K562 (cell line): ENCODE results near the gene MEIS1. TPM values are rescaled to one million over a fixed set of nuclear protein-coding genes. Genes with fewer than 3 reads are reported as not detected.

ENCODE experiments used
- ATAC-seq: fragments of 200-7000 bp; cut with Tn5 transposase; 3 replicates; pipeline ENCODE4 v1.9.1; 2020; ENCODE audit warnings: moderate library complexity
- BruUV-seq: library from RNA; stranded (reverse); fragments of 400-500 nt; replicated peaks from 2 replicates; lab custom pipeline; 2021; lab: Mats Ljungman, UMichigan
- CTCF ChIA-PET: fragments of 300-600 bp; formaldehyde crosslinking; extraction: SDS; loops from one replicate; lab custom pipeline; 2021; ENCODE audit warnings: low intra/inter-chr PET ratio; lab: Yijun Ruan, JAX
- POLR2A ChIA-PET: fragments of 300-600, 350-650 bp; sonication (Branson Sonifier 250); formaldehyde crosslinking; extraction: SDS; loops from one replicate; lab custom pipeline; 2021; ENCODE audit warnings: antibody characterized with exemption, inconsistent platforms; lab: Yijun Ruan, JAX
- DNase-seq, 4 experiments: peaks; one replicate each; pipeline versions ENCODE4 v3.0.0 to v3.0.0-alpha.2; 2011 to 2018; ENCODE audit warnings: low spot score in 3 of 4, mixed read lengths in 3 of 4; ENCODE audit errors: extremely low read depth in 1 of 4
- FAIRE-seq: peaks from 2 replicates; lab custom pipeline; 2011; peaks lifted over from hg19 to GRCh38; lab: Jason Lieb, UNC
- H2AFZ ChIP-seq: 2 replicates; pipeline ENCODE4 v1.6.0; 2011; ENCODE audit warnings: low read depth, low read length, control low read depth, inconsistent platforms
- H3K27ac ChIP-seq: fragments of 200-600 bp; 3 replicates; pipeline ENCODE4 v1.8.0; 2011; ENCODE audit warnings: low read depth, mild to moderate bottlenecking, control low read depth, inconsistent platforms, low read length, moderate library complexity, mixed read lengths; ENCODE audit errors: extremely low read depth
- H3K27me3 ChIP-seq, 2 experiments: fragments of 300-600 bp in 1 of 2; 2 replicates in 1 of 2; 3 replicates in 1 of 2; pipeline versions ENCODE4 v1.6.0 to v1.8.0; 2011; ENCODE audit warnings: inconsistent platforms in 2 of 2, low read length in 2 of 2, mild to moderate bottlenecking in 1 of 2, mixed read lengths in 1 of 2, moderate library complexity in 1 of 2; ENCODE audit not compliant: control insufficient read depth in 2 of 2, insufficient read depth in 2 of 2
- H3K36me3 ChIP-seq: fragments of 300-600 bp; 3 replicates; pipeline ENCODE4 v1.8.0; 2011; ENCODE audit warnings: mild to moderate bottlenecking, low read length, inconsistent platforms; ENCODE audit not compliant: control insufficient read depth, insufficient read depth
- H3K4me1 ChIP-seq, 2 experiments: fragments of 200-600 bp in 1 of 2; replicated peaks in 1 of 2; 2 replicates in 1 of 2; 3 replicates in 1 of 2; pipeline versions ENCODE4 v1.5.1 to v1.8.0; 2011; ENCODE audit warnings: inconsistent platforms in 2 of 2, low read length in 2 of 2, mild to moderate bottlenecking in 1 of 2, mixed read lengths in 1 of 2, moderate library complexity in 1 of 2; ENCODE audit not compliant: control insufficient read depth in 2 of 2, insufficient read depth in 2 of 2
- H3K4me2 ChIP-seq: 2 replicates; pipeline ENCODE4 v1.6.1; 2011; ENCODE audit warnings: low read length, control low read depth, inconsistent platforms, mixed read lengths; ENCODE audit not compliant: insufficient read depth
- H3K4me3 ChIP-seq: fragments of 200-600 bp; sonication (generic), shearing (Covaris generic); 2 replicates; pipeline ENCODE4 v1.5.1; 2016; ENCODE audit warnings: control low read depth, inconsistent platforms
- H3K79me2 ChIP-seq: fragments of 200-600 bp; 3 replicates; pipeline ENCODE4 v1.8.0; 2011; ENCODE audit warnings: low read length, inconsistent platforms; ENCODE audit not compliant: control insufficient read depth, insufficient read depth
- H3K9ac ChIP-seq, 2 experiments: 2 replicates each; pipeline versions ENCODE4 v1.6.0 to v1.6.1; 2011; ENCODE audit warnings: low read depth in 2 of 2, low read length in 2 of 2, control low read depth in 1 of 2, inconsistent platforms in 1 of 2, mild to moderate bottlenecking in 1 of 2, mixed read lengths in 1 of 2; ENCODE audit not compliant: insufficient read depth in 1 of 2
- H3K9me1 ChIP-seq: one replicate; pipeline ENCODE4 v1.6.0; 2011; ENCODE audit warnings: inconsistent platforms, mild to moderate bottlenecking, low read length, moderate library complexity; ENCODE audit not compliant: control insufficient read depth, insufficient read depth
- H3K9me3 ChIP-seq: replicated peaks from 2 replicates; pipeline ENCODE4 v1.5.1; 2011; ENCODE audit warnings: low read depth, low read length, inconsistent platforms; ENCODE audit not compliant: control insufficient read depth, insufficient read depth
- H4K20me1 ChIP-seq: replicated peaks from 2 replicates; pipeline ENCODE4 v1.6.1; 2011; ENCODE audit warnings: low read length, inconsistent platforms, mixed read lengths; ENCODE audit not compliant: control insufficient read depth, insufficient read depth
- HDAC6 ChIP-seq: IDR thresholded peaks from 2 replicates; pipeline ENCODE4 v1.6.1; 2012; ENCODE audit warnings: low read depth, mild to moderate bottlenecking, control low read depth, inconsistent platforms, low read length, moderate library complexity
- NR2C2 ChIP-seq, 2 experiments: fragments of 200-800 bp in 1 of 2; sonication (Bioruptor generic) in 1 of 2; sonication (generic) in 1 of 2; formaldehyde crosslinking in 1 of 2; IDR thresholded peaks; 2 replicates each; pipeline versions ENCODE4 v1.6.1 to v1.8.0; 2016 to 2022; ENCODE audit warnings: mild to moderate bottlenecking in 1 of 2, missing compliant biosample characterization in 1 of 2, missing genetic modification characterization in 1 of 2, missing genetic modification reagents in 1 of 2
- PHB2 ChIP-seq: fragments of 450-650 bp; IDR thresholded peaks from 2 replicates; pipeline ENCODE4 v1.6.1; 2017; ENCODE audit warnings: low read depth
- POU5F1 ChIP-seq: fragments of 150-350 bp; IDR thresholded peaks from 2 replicates; pipeline ENCODE4 v1.6.1; 2014; ENCODE audit warnings: borderline replicate concordance, low read length, low read depth, mild to moderate bottlenecking; ENCODE audit not compliant: partially characterized antibody
- SRF ChIP-seq, 2 experiments: fragments of 250-450, 450-650 bp in 1 of 2; sonication (Bioruptor Pico) in 1 of 2; sonication (generic) in 1 of 2; formaldehyde crosslinking; IDR thresholded peaks; 2 replicates each; pipeline versions ENCODE4 v1.5.0 to v1.5.1; 2020 to 2022; ENCODE audit warnings: mild to moderate bottlenecking in 1 of 2, missing genetic modification reagents in 1 of 2
- ZBTB5 ChIP-seq: fragments of 450-650 bp; IDR thresholded peaks from 2 replicates; pipeline ENCODE4 v1.6.1; 2017; ENCODE audit warnings: antibody characterized with exemption
- ZNF217 ChIP-seq: sonication (generic); formaldehyde crosslinking; IDR thresholded peaks from 2 replicates; pipeline ENCODE4 v1.8.0; 2022; ENCODE audit warnings: mild to moderate bottlenecking, missing genetic modification reagents
- WGBS: fragments of 100-300 bp; shearing (Covaris generic); methylation state at CpG from one replicate; pipeline ENCODE4 v1.1.6; 2016; ENCODE audit warnings: low coverage, mixed read lengths; ENCODE audit not compliant: insufficient coverage; ENCODE audit errors: missing lambda C conversion rate; 5-methylcytosine and 5-hydroxymethylcytosine counted together
- in situ Hi-C: fragments of 300-500 bp; cut with MboI; formaldehyde crosslinking; loops from 4 replicates; pipeline ENCODE4 v1.15.0; 2018; ENCODE audit warnings: inconsistent platforms, mixed read lengths
- intact Hi-C: fragments of 100-400 bp; cut with micrococcal nuclease; formaldehyde crosslinking; loops from 2 replicates; pipeline ENCODE4 v1.14.2; 2022
- polyA plus RNA-seq, 8 experiments: library from polyadenylated mRNA; depleted of rRNA in 4 of 8; stranded (reverse) in 5 of 8; unstranded in 3 of 8; fragments of >200 nt; fragmentation: Nextera tagmentation in 2 of 8; fragmentation: Illumina TruSeq in 1 of 8; extraction: Ambion mirVana in 2 of 8; extraction: Trizol in 1 of 8; gene quantifications; 2 replicates each; pipeline versions ENCODE4 v1.2.1 to v1.2.3, GENCODE V29; 2011 to 2014; ENCODE audit warnings: inconsistent platforms in 1 of 8, missing spikeins in 1 of 8
- total RNA-seq, 7 experiments: library from RNA; depleted of rRNA in 6 of 7; stranded (reverse); fragments of >200 nt in 6 of 7; fragmentation: Illumina TruSeq in 2 of 7; extraction: Trizol in 2 of 7; gene quantifications; 2 replicates each; pipeline versions ENCODE4 v1.2.1 to v1.2.3, GENCODE V29; 2011 to 2021; ENCODE audit warnings: low replicate concordance in 1 of 7
- TF ChIP-seq, protein P1 (sequence below): fragments of 450-650 bp; formaldehyde crosslinking; IDR thresholded peaks from 2 replicates; pipeline ENCODE4 v1.4.0; 2020; ENCODE audit warnings: mild to moderate bottlenecking, moderate library complexity
- TF ChIP-seq, protein P2 (sequence below): sonication (generic); formaldehyde crosslinking; IDR thresholded peaks from 2 replicates; pipeline ENCODE4 v1.8.0; 2023; ENCODE audit warnings: missing genetic modification reagents, mild to moderate bottlenecking, borderline replicate concordance
- TF ChIP-seq, protein P3 (sequence below): sonication (generic); formaldehyde crosslinking; IDR thresholded peaks from 2 replicates; pipeline ENCODE4 v1.8.0; 2022; ENCODE audit warnings: mild to moderate bottlenecking, missing genetic modification reagents

Gene MEIS1
- total and polyA plus RNA-seq, 9 of the 15 experiments (the other 6 are each of a cell fraction or from before 2014, with no cell fraction given) = 2.3 to 9.0 (median 5.9) TPM

DNA sequence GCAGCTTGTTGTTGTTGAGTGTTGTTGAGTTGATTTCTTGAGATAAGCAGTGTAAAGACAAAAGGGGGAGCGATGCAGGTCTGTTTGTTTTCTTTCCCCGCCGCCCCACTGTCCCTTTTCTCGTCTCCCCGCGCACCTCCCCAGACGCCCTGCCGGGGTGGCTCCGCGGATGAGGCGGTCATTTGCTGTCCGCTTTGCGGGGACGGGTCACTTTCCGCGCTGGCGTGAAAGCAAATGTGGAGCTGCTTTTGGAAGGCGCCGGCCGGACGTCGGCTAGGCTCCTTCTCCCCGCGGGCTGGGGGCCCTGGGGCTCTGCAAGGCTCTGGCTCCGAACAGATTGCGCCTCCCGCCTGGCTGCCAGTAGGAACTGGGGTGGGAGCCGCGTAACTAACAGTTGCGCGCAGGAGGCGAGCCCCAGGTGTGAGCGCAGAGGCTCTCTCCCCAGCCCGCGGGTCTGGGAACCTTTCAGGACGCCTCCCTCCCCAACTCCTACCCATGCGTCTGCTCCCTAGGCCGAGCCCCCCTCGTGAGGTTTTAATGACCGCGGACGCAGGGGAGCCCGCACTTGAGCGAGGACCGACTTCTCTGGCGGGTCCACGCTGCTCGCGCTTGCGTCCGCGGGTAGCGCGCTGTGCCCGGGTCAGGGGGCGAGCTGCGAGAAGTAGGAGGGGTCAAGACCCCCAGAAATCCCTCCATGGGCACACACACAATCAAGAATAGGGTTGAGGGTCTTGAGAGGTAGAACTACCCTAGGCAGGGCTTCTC, 146.6 kb downstream of the MEIS1 start:
- in situ Hi-C loops = no loop called here
- H3K27ac ChIP-seq = no peak overlapping the region
- BruUV-seq = no TSS peak
- TF ChIP-seq, protein P1, sequence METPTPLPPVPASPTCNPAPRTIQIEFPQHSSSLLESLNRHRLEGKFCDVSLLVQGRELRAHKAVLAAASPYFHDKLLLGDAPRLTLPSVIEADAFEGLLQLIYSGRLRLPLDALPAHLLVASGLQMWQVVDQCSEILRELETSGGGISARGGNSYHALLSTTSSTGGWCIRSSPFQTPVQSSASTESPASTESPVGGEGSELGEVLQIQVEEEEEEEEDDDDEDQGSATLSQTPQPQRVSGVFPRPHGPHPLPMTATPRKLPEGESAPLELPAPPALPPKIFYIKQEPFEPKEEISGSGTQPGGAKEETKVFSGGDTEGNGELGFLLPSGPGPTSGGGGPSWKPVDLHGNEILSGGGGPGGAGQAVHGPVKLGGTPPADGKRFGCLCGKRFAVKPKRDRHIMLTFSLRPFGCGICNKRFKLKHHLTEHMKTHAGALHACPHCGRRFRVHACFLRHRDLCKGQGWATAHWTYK = no peak
- no peak for TF ChIP-seq SRF (CRISPR knock-in tag; IDR thresholded peaks at IDR 0.05)
- TF ChIP-seq ZBTB5 = no peak
- no peak for TF ChIP-seq NR2C2 (CRISPR knock-in tag; IDR thresholded peaks at IDR 0.05)
- TF ChIP-seq NR2C2 (tag; IDR thresholded peaks at IDR 0.05) = no peak
- TF ChIP-seq PHB2 = no peak
- TF ChIP-seq ZNF217 (CRISPR knock-in tag) = no peak
- TF ChIP-seq, protein P2, sequence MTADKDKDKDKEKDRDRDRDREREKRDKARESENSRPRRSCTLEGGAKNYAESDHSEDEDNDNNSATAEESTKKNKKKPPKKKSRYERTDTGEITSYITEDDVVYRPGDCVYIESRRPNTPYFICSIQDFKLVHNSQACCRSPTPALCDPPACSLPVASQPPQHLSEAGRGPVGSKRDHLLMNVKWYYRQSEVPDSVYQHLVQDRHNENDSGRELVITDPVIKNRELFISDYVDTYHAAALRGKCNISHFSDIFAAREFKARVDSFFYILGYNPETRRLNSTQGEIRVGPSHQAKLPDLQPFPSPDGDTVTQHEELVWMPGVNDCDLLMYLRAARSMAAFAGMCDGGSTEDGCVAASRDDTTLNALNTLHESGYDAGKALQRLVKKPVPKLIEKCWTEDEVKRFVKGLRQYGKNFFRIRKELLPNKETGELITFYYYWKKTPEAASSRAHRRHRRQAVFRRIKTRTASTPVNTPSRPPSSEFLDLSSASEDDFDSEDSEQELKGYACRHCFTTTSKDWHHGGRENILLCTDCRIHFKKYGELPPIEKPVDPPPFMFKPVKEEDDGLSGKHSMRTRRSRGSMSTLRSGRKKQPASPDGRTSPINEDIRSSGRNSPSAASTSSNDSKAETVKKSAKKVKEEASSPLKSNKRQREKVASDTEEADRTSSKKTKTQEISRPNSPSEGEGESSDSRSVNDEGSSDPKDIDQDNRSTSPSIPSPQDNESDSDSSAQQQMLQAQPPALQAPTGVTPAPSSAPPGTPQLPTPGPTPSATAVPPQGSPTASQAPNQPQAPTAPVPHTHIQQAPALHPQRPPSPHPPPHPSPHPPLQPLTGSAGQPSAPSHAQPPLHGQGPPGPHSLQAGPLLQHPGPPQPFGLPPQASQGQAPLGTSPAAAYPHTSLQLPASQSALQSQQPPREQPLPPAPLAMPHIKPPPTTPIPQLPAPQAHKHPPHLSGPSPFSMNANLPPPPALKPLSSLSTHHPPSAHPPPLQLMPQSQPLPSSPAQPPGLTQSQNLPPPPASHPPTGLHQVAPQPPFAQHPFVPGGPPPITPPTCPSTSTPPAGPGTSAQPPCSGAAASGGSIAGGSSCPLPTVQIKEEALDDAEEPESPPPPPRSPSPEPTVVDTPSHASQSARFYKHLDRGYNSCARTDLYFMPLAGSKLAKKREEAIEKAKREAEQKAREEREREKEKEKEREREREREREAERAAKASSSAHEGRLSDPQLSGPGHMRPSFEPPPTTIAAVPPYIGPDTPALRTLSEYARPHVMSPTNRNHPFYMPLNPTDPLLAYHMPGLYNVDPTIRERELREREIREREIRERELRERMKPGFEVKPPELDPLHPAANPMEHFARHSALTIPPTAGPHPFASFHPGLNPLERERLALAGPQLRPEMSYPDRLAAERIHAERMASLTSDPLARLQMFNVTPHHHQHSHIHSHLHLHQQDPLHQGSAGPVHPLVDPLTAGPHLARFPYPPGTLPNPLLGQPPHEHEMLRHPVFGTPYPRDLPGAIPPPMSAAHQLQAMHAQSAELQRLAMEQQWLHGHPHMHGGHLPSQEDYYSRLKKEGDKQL (CRISPR knock-in tag) = no peak
- TF ChIP-seq, protein P3, sequence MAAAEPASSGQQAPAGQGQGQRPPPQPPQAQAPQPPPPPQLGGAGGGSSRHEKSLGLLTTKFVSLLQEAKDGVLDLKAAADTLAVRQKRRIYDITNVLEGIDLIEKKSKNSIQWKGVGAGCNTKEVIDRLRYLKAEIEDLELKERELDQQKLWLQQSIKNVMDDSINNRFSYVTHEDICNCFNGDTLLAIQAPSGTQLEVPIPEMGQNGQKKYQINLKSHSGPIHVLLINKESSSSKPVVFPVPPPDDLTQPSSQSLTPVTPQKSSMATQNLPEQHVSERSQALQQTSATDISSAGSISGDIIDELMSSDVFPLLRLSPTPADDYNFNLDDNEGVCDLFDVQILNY = no peak
- no peak for TF ChIP-seq POU5F1
- no peak for TF ChIP-seq HDAC6

More for the DNA sequence above, 146.6 kb downstream of the MEIS1 start:
- no peaks in the 10 kb centered on the region for H3K79me2 ChIP-seq
- H3K9ac ChIP-seq = no peak overlapping the region
- FAIRE-seq (no peak), DNase-seq (no peak), ATAC-seq (no peak)
- POLR2A ChIA-PET = no interaction called here
- H3K9me1 ChIP-seq = no peaks in the 10 kb centered on the region
- intact Hi-C loops = loop anchor here (10.0 kb wide), 1 partner anchor 1263 kb away; no protein-coding TSS in a partner anchor
- H3K36me3 ChIP-seq = no peaks in the 10 kb centered on the region
- 44% methylated on average over 33 of the region's 57 CpGs for WGBS
- H3K4me2 ChIP-seq = no peak overlapping the region
- CTCF ChIA-PET = no interaction called here
- H4K20me1 ChIP-seq = no peaks in the 10 kb centered on the region
- no peak overlapping the region for H2AFZ ChIP-seq
- no peak overlapping the region for H3K4me3 ChIP-seq
- peaks cover 46 to 49% of the 10 kb centered on the region in 2 experiments for H3K27me3 ChIP-seq
- peaks cover 0 to 20% of the 10 kb centered on the region in 2 experiments; a peak in 2 of 5 replicates for H3K4me1 ChIP-seq
- H3K9me3 ChIP-seq = no peaks in the 10 kb centered on the region
